ENCODE measurements around the gene DCD. TPM values are rescaled to one million over a fixed set of nuclear protein-coding genes. Genes with fewer than 3 reads are reported as not detected.

Gene DCD
- total RNA-seq, 2 donors from 2014 or later = not detected

GRCh38 chr12:54606556-54606955 lies 41.6 kb downstream of the DCD start:
- no peak overlapping the region for H3K4me3 Mint-ChIP-seq
- H3K36me3 Mint-ChIP-seq (ENCODE audit: low read depth) = no peaks in the 10 kb centered on the region
- H3K4me1 Mint-ChIP-seq = no peaks in the 10 kb centered on the region
- H3K27ac Mint-ChIP-seq = no peak overlapping the region
- ATAC-seq (replicated peaks) = no peak
- peaks cover 17% of the 10 kb centered on the region for H3K27me3 Mint-ChIP-seq
- no peaks in the 10 kb centered on the region for H3K9me3 Mint-ChIP-seq

- no peaks in the 10 kb centered on the region for H3K9me3 Mint-ChIP-seq
- H3K4me3 Mint-ChIP-seq = no peak overlapping the region
Observed at GRCh38 chr12:54605138-54605970, 42.8 kb downstream of the DCD start.

GRCh38 chr12:54604436-54604835 lies 43.7 kb downstream of the DCD start:
- H3K36me3 Mint-ChIP-seq (ENCODE audit: low read depth) = no peaks in the 10 kb centered on the region
- peaks cover 15% of the 10 kb centered on the region for H3K27me3 Mint-ChIP-seq
- H3K4me3 Mint-ChIP-seq = no peak overlapping the region
- no peak for ATAC-seq (replicated peaks)
- no peaks in the 10 kb centered on the region for H3K4me1 Mint-ChIP-seq
- H3K27ac Mint-ChIP-seq = no peak overlapping the region
- no peaks in the 10 kb centered on the region for H3K9me3 Mint-ChIP-seq

More at GRCh38 chr12:54605138-54605970, 42.8 kb downstream of the DCD start:
- H3K4me1 Mint-ChIP-seq = no peaks in the 10 kb centered on the region
- peaks cover 11% of the 10 kb centered on the region for H3K27me3 Mint-ChIP-seq
- H3K36me3 Mint-ChIP-seq (ENCODE audit: low read depth) = no peaks in the 10 kb centered on the region
- H3K27ac Mint-ChIP-seq = no peak overlapping the region
- ATAC-seq (replicated peaks) = no peak

- Mint-ChIP-seq H3K36me3 (ENCODE audit: low read depth) (no peaks in the 10 kb centered on the region), H3K4me1 (no peaks in the 10 kb centered on the region), H3K27me3 (peaks cover 20% of the 10 kb centered on the region), H3K9me3 (no peaks in the 10 kb centered on the region), H3K4me3 (no peak overlapping the region), H3K27ac (no peak overlapping the region)
- ATAC-seq (replicated peaks) = no peak
Observed at GRCh38 chr12:54603872-54604271, 44.3 kb downstream of the DCD start.

GRCh38 chr12:54603173-54603814 lies 44.9 kb downstream of the DCD start:
- Mint-ChIP-seq H3K27ac (no peak overlapping the region), H3K4me3 (no peak overlapping the region), H3K36me3 (ENCODE audit: low read depth) (no peaks in the 10 kb centered on the region), H3K27me3 (peaks cover 18% of the 10 kb centered on the region), H3K4me1 (no peaks in the 10 kb centered on the region), H3K9me3 (no peaks in the 10 kb centered on the region)
- peak; percentile 80 for ATAC-seq (replicated peaks)

GRCh38 chr12:54602661-54603060 lies 45.5 kb downstream of the DCD start:
- Mint-ChIP-seq H3K36me3 (ENCODE audit: low read depth) (no peaks in the 10 kb centered on the region), H3K4me3 (no peak overlapping the region), H3K9me3 (no peaks in the 10 kb centered on the region), H3K27ac (no peak overlapping the region), H3K4me1 (no peaks in the 10 kb centered on the region), H3K27me3 (peaks cover 15% of the 10 kb centered on the region)
- ATAC-seq (replicated peaks) = no peak

GRCh38 chr12:54601841-54602240 lies 46.3 kb downstream of the DCD start:
- Mint-ChIP-seq H3K9me3 (no peaks in the 10 kb centered on the region), H3K36me3 (ENCODE audit: low read depth) (no peaks in the 10 kb centered on the region)
- no peak for ATAC-seq (replicated peaks)

GRCh38 chr12:54598970-54599369 lies 49.2 kb downstream of the DCD start:
- ATAC-seq (replicated peaks) = no peak

More at GRCh38 chr12:54601841-54602240, 46.3 kb downstream of the DCD start:
- no peak overlapping the region for H3K27ac Mint-ChIP-seq
- no peaks in the 10 kb centered on the region for H3K4me1 Mint-ChIP-seq
- H3K4me3 Mint-ChIP-seq = no peak overlapping the region
- H3K27me3 Mint-ChIP-seq = peaks cover 15% of the 10 kb centered on the region

GRCh38 chr12:54596526-54596946 lies 51.6 kb downstream of the DCD start:
- Mint-ChIP-seq H3K36me3 (ENCODE audit: low read depth) (no peaks in the 10 kb centered on the region), H3K4me3 (no peak overlapping the region), H3K9me3 (no peaks in the 10 kb centered on the region), H3K27ac (no peak overlapping the region), H3K27me3 (peaks cover 23% of the 10 kb centered on the region), H3K4me1 (peaks cover 7% of the 10 kb centered on the region)
- ATAC-seq (replicated peaks) = peak; percentile 43

More at GRCh38 chr12:54598970-54599369, 49.2 kb downstream of the DCD start:
- Mint-ChIP-seq H3K4me3 (no peak overlapping the region), H3K4me1 (peaks cover 7% of the 10 kb centered on the region), H3K36me3 (ENCODE audit: low read depth) (no peaks in the 10 kb centered on the region), H3K9me3 (no peaks in the 10 kb centered on the region), H3K27ac (no peak overlapping the region), H3K27me3 (peaks cover 17% of the 10 kb centered on the region)

- H3K27me3 Mint-ChIP-seq = peaks cover 31% of the 10 kb centered on the region
- ATAC-seq (replicated peaks) = no peak
Observed at GRCh38 chr12:54595471-54595870, 52.7 kb downstream of the DCD start.

More at GRCh38 chr12:54595471-54595870, 52.7 kb downstream of the DCD start:
- Mint-ChIP-seq H3K4me3 (no peak overlapping the region), H3K9me3 (no peaks in the 10 kb centered on the region), H3K27ac (no peak overlapping the region), H3K36me3 (ENCODE audit: low read depth) (no peaks in the 10 kb centered on the region), H3K4me1 (peaks cover 7% of the 10 kb centered on the region)

Other genes with a start within 250 kb of the DCD start
- gene ITGA5, start 229.1 kb downstream of the DCD start, total RNA-seq = 100 to 1,000 TPM in 1 of 2 donors, 10 to 100 TPM in 1; 29.9 to 211 TPM
- 10 to 100 TPM; 16.4 to 21.2 TPM for gene GTSF1, start 174.8 kb downstream of the DCD start, total RNA-seq
- gene NCKAP1L, start 150.6 kb downstream of the DCD start, total RNA-seq = 100 to 1,000 TPM; 152 to 189 TPM
- gene PDE1B, start 98.8 kb downstream of the DCD start, total RNA-seq = 10 to 100 TPM; 17.8 to 47.4 TPM
- gene PPP1R1A, start 59.7 kb downstream of the DCD start, total RNA-seq = not detected
- gene LACRT, start 13.5 kb downstream of the DCD start, total RNA-seq = not detected
- gene MUCL1, start 206.2 kb upstream of the DCD start, total RNA-seq = not detected

Data from activated T-helper 17 cell treated with anti-CD3 and anti-CD28 coated beads, Interleukin-2, amount 50 U/mL, for 72 hours (primary cell).